ENCODE data around the gene ZC3H12D.

Gene ZC3H12D

GRCh38 chr6:149443411-149444181 lies 41.2 kb downstream of the ZC3H12D start:
- DNase-seq (ENCODE audit: low read depth) = no peak

DNA sequence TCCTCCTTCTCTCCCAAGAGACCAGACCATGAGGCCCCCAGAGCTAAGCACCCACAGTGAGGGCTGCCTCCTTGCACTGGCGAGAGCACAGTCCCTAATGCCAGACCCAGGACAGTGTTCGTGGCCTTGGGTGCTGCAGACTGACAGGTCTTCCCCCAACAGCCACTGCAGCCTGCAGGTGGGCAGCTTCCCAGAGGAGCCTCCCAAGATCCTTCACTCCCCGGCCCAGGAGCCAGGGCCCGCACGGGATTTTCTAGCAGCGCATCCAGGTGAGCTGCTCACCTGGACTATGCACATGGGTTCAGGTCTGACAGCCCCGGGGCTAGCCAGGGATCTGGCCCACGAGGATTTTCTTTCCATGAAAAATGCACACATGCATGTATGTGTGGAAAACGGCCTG lies 43.1 kb downstream of the ZC3H12D start:
- DNase-seq (ENCODE audit: low read depth) = no peak

GRCh38 chr6:149440735-149441671 lies 43.8 kb downstream of the ZC3H12D start:
- DNase-seq (ENCODE audit: low read depth) = no peak

- DNase-seq (ENCODE audit: low read depth) = no peak
These were observed 45.2 kb downstream of the ZC3H12D start for GRCh38 chr6:149439626-149440025.

DNA sequence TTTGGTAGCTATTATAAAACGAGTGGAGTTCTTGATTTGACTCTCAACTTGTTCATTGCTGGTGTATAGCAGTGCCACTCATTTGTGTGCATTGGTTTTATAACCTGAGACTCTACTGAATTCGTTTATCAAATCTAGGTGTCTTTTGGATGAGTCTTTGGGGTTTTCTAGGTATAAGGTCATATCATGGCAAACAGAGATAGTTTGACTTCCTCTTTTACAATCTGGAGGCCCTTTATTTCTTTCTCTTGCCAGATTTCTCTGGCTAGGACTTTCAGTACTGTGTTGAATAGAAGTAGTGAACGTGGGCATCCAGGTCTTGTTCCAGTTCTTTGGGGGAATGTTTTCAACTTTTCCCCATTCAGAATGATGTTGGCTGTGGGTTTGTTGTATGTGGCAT lies 46.0 kb downstream of the ZC3H12D start:
- no peak for DNase-seq (ENCODE audit: low read depth)

- no peak for DNase-seq (ENCODE audit: low read depth)
These were observed 47.6 kb downstream of the ZC3H12D start for GRCh38 chr6:149437212-149437611.

GRCh38 chr6:149436647-149437046 lies 48.2 kb downstream of the ZC3H12D start:
- no peak for DNase-seq (ENCODE audit: low read depth)

DNA sequence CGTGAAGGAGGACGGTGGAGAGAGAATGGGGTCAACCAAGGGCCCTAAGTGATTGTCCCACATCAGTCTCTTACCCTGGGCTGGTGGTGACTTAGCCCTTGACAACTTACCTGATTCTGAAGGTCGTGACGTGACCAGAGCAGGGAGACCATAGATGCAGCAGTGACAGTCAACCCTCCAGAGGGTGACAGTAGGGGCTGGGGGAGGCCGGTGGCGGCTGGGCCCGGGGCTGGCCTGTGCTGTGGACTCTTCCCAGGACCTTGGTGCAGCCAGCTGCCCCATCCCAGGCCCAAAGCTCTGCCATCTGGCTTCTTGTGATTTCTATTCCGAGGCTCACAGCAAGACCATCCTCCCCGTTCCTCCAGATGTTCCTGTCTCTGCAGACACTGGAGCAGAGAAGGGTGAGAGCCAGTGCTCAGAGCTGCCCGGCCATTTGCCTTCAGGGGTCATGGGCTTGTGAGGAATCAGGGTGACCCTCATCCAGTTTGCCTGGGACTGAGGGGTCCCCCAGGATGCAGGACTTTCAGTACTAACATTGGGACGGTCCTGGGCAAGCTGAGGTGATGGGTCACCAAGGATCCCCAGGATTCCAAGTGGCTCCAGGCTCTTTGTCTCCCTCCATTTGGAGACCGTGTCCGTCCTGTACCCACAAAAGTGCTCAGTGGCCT lies 48.8 kb downstream of the ZC3H12D start:
- DNase-seq (ENCODE audit: low read depth) = no peak

- no peak for DNase-seq (ENCODE audit: low read depth)
These were observed 50.9 kb downstream of the ZC3H12D start for GRCh38 chr6:149433881-149434280.

DNA sequence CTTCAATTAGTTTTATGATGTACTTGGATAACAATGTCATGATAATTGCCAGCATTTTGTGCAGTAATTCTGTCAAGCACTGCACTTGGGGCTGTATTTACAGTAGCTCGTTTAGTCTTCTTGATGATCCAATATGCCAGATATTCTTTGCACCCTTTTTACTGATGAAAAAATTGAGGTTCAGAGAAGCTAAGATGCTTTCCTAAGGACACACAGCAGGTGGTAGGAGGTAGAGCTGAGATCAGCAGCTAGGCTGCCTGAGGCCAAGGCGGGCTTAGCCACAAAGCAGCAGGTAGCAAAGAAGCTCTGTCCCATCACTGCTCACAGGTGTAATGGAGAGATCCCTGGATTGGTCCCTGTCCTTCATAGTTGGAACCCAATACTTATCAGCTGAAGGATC lies 51.4 kb downstream of the ZC3H12D start:
- DNase-seq (ENCODE audit: low read depth) = no peak

DNA sequence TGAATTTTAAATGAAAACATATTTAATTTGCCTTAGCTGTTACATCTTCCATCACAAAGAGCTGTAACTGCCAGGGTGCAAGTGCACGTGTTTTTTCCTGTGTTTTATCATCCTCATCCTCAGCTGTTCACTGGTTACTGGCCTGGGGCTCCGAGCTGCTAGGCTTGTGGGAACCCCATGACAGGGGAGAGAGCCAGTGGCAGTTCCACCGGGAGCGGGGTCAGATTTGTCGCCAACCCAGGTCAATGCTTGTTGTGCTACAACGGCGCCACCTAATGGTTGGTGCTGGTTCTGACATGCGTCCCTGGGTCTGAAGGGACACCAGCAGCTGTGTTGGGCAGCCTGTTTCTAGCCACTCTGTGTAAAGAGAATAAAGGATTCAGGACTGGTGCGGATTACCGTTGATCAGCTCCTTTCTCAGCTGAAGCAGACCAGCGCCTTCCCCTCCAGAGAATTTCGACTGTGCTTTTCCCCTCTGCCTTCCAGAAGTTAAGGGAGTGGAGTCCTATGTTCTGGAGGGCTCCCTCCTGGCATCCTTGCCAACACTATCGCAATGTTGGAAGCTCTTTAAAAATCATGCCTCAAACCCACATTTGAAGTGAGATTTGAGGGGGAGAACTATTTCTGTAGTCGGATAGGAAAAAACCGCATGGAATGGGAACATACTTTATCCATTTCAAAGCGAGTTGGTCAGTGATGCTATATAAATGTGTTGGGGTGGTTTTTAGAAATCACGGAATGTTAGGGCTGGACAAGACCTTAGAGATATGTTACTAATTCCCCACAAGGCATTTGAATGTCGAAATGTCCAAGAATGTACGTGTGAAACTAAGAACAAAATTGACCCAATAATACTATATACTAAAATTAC lies 52.7 kb downstream of the ZC3H12D start:
- peak; percentile 71 for DNase-seq (ENCODE audit: low read depth)

- DNase-seq (ENCODE audit: low read depth) = no peak
These were observed 55.1 kb downstream of the ZC3H12D start for GRCh38 chr6:149429427-149430360.

- no peak for DNase-seq (ENCODE audit: low read depth)
These were observed 56.2 kb downstream of the ZC3H12D start for GRCh38 chr6:149428606-149429005.

DNA sequence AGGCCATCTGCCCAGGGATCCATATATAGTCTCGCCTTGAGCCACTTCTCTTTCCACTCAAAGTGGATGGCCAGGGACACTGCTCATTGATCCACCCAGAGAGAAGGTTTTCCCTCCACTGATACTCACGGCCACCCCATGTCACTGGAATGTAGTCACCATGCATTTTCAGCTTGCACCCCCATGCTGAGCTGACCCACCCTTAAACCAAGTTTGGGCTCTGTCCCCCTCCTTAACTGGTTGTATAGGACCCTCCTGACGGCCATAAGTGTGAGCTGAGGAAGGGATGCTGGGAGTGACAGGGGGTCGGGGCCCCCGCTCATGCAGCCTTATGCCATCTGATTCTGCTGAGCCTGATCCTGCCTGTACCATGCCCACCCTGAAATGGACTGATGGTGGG lies 59.1 kb downstream of the ZC3H12D start:
- DNase-seq (ENCODE audit: low read depth) = no peak

DNA sequence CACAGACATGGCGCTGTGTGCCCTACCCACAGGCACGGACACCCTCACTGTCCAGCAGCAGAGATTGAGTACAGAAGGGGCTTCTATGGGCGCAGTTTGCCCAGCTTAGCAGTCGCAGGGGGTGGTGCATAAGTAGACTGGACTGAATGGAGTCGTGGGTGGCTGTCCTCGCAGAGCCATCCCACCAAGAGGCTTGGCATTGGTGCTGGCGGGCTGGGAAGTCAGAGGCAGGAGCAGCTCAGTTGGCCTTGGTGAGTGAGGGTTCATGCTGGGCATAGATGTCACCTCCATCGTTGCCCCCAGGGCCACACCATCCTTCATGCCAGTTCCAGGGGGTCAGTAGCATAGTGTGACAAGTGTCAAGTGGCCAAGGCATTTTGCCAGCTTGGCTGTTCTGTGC lies 59.6 kb downstream of the ZC3H12D start:
- no peak for DNase-seq (ENCODE audit: low read depth)

DNA sequence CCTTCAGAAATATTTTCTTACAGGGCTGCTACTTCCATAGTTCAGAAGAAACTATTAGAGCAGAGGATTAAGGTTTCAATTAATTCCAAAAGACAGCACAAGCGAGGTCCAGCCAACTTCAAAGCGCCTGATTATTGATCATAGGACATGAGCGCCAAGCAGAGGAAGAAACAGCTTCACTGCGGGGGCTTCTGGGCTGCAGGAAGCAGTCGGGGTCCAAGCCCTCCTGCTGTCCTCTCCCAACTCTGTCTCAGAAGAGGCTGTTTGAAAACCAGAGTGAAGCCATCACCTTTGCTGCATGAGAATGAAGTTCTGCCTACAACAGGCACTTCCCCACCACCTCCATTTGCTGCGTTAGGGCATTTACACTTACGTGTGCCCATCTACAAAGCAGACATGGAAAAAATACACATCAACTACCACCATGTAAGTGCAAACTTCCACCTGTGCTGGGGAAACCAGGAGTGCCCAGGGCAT lies 60.8 kb downstream of the ZC3H12D start:
- DNase-seq (ENCODE audit: low read depth) = no peak

DNA sequence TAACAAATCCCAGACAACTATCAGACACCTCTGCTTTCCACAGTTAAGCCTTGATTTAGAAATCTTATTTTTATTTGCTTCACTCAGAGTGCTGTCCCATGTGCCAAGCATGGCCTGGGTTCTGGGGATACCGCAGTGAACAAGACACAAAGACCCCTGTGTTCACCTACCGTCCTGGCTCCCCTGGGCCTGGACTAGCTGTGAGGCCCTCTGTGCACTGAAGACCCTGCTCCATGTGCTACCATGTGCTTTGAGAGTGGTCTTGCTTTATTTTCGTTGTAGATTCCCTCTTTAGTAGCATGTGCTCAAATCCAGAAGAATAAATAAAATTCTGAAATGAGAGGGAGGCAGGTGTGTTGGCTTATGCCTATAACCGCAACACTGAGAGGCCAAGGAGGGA lies 62.2 kb downstream of the ZC3H12D start:
- no peak for DNase-seq (ENCODE audit: low read depth)

- DNase-seq (ENCODE audit: low read depth) = no peak
These were observed 63.7 kb downstream of the ZC3H12D start for GRCh38 chr6:149421132-149421531.

DNA sequence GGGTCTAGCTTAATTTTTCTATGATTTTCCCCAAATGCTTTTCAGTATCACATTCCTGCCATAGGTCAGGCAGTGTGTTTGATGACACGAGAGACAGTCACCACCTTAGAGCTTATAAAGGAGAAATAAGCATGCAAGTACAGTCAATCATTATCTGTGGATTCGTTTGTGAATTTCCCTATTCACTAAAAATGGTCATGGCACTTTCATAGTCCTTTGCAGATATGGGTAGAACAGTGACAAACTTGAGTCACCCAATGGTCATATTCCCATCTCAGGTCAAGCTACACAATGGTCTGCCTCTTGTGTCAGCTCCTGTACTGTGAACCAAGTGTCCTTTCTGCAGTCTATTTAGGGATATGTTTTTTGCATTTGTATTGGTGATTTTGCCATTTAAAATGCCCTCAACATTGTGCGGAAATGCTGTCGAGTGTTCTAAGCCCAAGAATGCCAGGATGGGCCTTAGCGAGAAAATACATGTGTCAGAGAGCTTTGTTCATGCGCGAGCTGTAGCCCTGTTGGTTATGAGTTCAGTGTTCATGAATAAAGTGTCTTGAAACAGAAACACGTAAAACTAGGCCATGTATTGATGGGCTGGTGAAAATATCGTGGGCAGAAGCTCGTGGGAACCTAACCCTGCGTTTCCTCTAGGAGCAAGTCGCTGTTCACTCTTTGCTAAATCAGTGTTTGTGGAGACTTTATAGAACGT lies 65.0 kb downstream of the ZC3H12D start:
- DNase-seq (ENCODE audit: low read depth) = no peak

GRCh38 chr6:149414821-149415220 lies 70.0 kb downstream of the ZC3H12D start:
- DNase-seq (ENCODE audit: low read depth) = no peak

All from HS-27A (cell line).